ENCODE measurements around the gene WIPF1. TPM values are rescaled to one million over a fixed set of nuclear protein-coding genes. Genes with fewer than 3 reads are reported as not detected.

WIPF1 gene
- polyA plus RNA-seq, 2 of the 4 experiments (the other 2 are of a cell fraction), result 16.4 to 20.1 TPM

DNA sequence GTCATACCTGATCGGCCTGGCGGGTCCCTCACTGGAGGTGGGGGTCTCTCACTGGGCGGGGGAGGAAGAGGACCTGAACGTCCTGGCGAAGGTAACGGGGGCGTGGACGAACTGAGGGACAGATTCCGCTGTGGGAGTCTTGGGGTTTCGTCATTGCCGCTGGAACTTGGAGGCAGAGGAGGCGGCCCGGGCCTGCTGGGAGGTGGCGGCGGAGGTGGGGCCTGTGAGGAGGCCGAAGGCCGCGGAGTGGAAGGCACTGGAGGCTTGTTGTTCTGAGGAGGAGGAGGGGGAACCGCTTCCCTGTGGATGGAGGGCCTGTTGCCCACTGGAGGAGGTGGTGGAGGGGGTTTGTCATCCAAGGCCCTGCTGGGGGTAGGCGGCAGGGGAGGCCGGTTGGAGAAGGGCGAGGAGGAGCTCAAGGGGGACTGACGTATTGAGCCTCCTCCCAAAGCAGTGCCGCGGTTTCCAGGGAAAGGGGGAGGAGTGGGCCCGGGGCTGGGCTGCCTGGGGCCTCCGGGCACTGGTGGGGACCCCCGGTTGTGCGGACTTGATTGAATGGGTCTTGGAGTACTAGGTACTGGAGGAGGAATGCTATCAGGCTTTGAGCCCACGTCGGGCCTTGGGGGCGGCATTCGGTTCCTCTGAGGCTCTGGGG is 25.8 kb downstream of the WIPF1 start:
- no peak overlapping the region for H3K4me2 ChIP-seq
- H3K4me3 ChIP-seq, result no peak overlapping the region
- ATAC-seq, result no peak
- H3K9me3 ChIP-seq, result no peaks in the 10 kb centered on the region
- WGBS (ENCODE audit: missing lambda C conversion rate), result 91% methylated on average over 32 of the region's 33 CpGs
- no peak overlapping the region for H3K27ac ChIP-seq
- ChIA-PET POLR2A (no interaction called here), CTCF (interaction anchor here (0.6 to 2.2 kb wide), 3 partner anchors 38 to 125 kb away, joined by 3 to 10 read pairs (median 3); no protein-coding TSS in a partner anchor)
- no peak for FAIRE-seq
- TF ChIP-seq MAFK (IDR thresholded peaks at IDR 0.05; ENCODE audit: partially characterized antibody) (no peak), FOSL2 (IDR thresholded peaks at IDR 0.05) (no peak), FOSL2 (CRISPR knock-in tag; IDR thresholded peaks at IDR 0.05) (no peak), RNF2 (IDR thresholded peaks at IDR 0.05; ENCODE audit: borderline replicate concordance, low read depth) (no peak), BHLHE40 (IDR thresholded peaks at IDR 0.05; ENCODE audit: low read depth, low read length) (no peak), GATA3 (IDR thresholded peaks at IDR 0.05; ENCODE audit: borderline replicate concordance) (no peak), SREBF2 (IDR thresholded peaks at IDR 0.05) (no peak), FOXS1 (CRISPR knock-in tag; IDR thresholded peaks at IDR 0.05) (no peak), FOSB (CRISPR knock-in tag; IDR thresholded peaks at IDR 0.05) (no peak), HOXA7 (CRISPR knock-in tag; IDR thresholded peaks at IDR 0.05) (no peak), KDM5A (IDR thresholded peaks at IDR 0.05) (no peak), POLR2AphosphoS2 (conservative IDR thresholded peaks at IDR 0.05; ENCODE audit: low read length) (no peak), EHF (CRISPR knock-in tag; IDR thresholded peaks at IDR 0.05) (no peak), CBX2 (IDR thresholded peaks at IDR 0.05; ENCODE audit: borderline replicate concordance, low read depth) (no peak), EHMT2 (IDR thresholded peaks at IDR 0.05; ENCODE audit: low read depth) (no peak), JUN (IDR thresholded peaks at IDR 0.05) (no peak), CEBPB (IDR thresholded peaks at IDR 0.05) (no peak)
- TF ChIP-seq, protein P1, sequence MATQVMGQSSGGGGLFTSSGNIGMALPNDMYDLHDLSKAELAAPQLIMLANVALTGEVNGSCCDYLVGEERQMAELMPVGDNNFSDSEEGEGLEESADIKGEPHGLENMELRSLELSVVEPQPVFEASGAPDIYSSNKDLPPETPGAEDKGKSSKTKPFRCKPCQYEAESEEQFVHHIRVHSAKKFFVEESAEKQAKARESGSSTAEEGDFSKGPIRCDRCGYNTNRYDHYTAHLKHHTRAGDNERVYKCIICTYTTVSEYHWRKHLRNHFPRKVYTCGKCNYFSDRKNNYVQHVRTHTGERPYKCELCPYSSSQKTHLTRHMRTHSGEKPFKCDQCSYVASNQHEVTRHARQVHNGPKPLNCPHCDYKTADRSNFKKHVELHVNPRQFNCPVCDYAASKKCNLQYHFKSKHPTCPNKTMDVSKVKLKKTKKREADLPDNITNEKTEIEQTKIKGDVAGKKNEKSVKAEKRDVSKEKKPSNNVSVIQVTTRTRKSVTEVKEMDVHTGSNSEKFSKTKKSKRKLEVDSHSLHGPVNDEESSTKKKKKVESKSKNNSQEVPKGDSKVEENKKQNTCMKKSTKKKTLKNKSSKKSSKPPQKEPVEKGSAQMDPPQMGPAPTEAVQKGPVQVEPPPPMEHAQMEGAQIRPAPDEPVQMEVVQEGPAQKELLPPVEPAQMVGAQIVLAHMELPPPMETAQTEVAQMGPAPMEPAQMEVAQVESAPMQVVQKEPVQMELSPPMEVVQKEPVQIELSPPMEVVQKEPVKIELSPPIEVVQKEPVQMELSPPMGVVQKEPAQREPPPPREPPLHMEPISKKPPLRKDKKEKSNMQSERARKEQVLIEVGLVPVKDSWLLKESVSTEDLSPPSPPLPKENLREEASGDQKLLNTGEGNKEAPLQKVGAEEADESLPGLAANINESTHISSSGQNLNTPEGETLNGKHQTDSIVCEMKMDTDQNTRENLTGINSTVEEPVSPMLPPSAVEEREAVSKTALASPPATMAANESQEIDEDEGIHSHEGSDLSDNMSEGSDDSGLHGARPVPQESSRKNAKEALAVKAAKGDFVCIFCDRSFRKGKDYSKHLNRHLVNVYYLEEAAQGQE (IDR thresholded peaks at IDR 0.05), result no peak
- TF ChIP-seq, protein P2, sequence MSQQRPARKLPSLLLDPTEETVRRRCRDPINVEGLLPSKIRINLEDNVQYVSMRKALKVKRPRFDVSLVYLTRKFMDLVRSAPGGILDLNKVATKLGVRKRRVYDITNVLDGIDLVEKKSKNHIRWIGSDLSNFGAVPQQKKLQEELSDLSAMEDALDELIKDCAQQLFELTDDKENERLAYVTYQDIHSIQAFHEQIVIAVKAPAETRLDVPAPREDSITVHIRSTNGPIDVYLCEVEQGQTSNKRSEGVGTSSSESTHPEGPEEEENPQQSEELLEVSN (IDR thresholded peaks at IDR 0.05; ENCODE audit: borderline replicate concordance, low read depth), result no peak
- TF ChIP-seq, protein P3, sequence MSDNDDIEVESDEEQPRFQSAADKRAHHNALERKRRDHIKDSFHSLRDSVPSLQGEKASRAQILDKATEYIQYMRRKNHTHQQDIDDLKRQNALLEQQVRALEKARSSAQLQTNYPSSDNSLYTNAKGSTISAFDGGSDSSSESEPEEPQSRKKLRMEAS (IDR thresholded peaks at IDR 0.05), result no peak
- TF ChIP-seq, protein P4, sequence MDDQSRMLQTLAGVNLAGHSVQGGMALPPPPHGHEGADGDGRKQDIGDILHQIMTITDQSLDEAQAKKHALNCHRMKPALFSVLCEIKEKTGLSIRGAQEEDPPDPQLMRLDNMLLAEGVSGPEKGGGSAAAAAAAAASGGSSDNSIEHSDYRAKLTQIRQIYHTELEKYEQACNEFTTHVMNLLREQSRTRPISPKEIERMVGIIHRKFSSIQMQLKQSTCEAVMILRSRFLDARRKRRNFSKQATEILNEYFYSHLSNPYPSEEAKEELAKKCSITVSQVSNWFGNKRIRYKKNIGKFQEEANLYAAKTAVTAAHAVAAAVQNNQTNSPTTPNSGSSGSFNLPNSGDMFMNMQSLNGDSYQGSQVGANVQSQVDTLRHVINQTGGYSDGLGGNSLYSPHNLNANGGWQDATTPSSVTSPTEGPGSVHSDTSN (IDR thresholded peaks at IDR 0.05), result no peak
- H3K4me1 ChIP-seq, result peaks cover 4% of the 10 kb centered on the region; the same call in 1 of the 3 replicates
- no peak for DNase-seq (ENCODE audit: low read depth in 1 of 2, low spot score in 1 of 2)

DNA sequence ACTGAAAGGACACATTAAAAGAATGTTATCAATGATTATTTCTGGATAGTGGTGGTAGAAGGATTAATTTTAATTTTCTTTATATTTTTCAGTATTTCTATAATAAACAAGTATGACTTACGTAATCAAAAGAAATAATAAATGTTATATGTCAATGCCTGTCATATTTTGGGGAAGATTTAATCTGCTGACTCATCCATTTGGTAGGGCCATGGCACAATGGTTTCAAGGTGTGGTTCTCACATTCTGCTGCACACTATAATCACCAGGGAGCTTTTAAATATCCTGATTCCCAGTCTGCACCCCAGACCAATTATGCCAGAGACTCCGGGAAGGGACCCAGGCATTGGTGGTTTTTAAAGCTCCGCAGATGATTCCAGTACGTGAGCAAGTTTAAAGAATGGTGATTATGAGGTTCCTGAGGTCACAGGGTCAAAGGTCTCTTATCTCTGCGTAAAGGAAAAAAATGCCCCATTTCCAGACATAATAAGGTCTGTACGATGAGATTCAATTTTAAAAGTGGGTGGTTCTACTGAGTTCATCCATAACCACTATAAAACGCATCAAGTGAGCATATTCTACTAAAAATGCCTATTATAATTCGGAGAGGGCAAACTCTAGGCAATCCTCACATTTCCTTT is 27.2 kb downstream of the WIPF1 start:
- ATAC-seq, result no peak
- 84% methylated on average over 8 of the region's 8 CpGs for WGBS (ENCODE audit: missing lambda C conversion rate)
- no peak for FAIRE-seq
- CTCF ChIA-PET, result interaction anchor here (2.2 kb wide), 1 partner anchor 117 kb away, joined by 10 read pairs; no protein-coding TSS in a partner anchor
- Histone ChIP-seq H3K4me1 (peaks cover 4% of the 10 kb centered on the region; the same call in 1 of the 3 replicates), H3K27ac (no peak overlapping the region), H3K9me3 (no peaks in the 10 kb centered on the region), H3K4me3 (no peak overlapping the region), H3K4me2 (no peak overlapping the region)
- peak; percentile 91 for TF ChIP-seq MAFK (IDR thresholded peaks at IDR 0.05; ENCODE audit: partially characterized antibody)
- TF ChIP-seq NFE2L2 (conservative IDR thresholded peaks at IDR 0.05; ENCODE audit: low read length), result peak; percentile 22; the same call in 1 of the 2 replicates
- no peak for TF ChIP-seq ZFP36 (IDR thresholded peaks at IDR 0.05; ENCODE audit: borderline replicate concordance, partially characterized antibody)
- no peak for DNase-seq (ENCODE audit: low read depth in 1 of 2, low spot score in 1 of 2)
- POLR2A ChIA-PET, result no interaction called here

Data from A549 (cell line).